ENCODE measurements around the gene BRWD1.
"Not testable (repeated sequence)": the region's sequence is repeated elsewhere in the genome, so short reads cannot be mapped to it uniquely, and the experiment has no call there.

BRWD1 gene

GRCh38 chr21:39282911-39283310 is 30.5 kb downstream of the BRWD1 start:
- no peak for DNase-seq (ENCODE audit: low read depth)

- no peak for DNase-seq (ENCODE audit: low read depth)
Observed at GRCh38 chr21:39281853-39282252, 31.6 kb downstream of the BRWD1 start.

GRCh38 chr21:39281207-39281606 is 32.2 kb downstream of the BRWD1 start:
- DNase-seq (ENCODE audit: low read depth), result no peak

- no peak for DNase-seq (ENCODE audit: low read depth)
Observed at GRCh38 chr21:39269620-39270019, 43.8 kb downstream of the BRWD1 start.

GRCh38 chr21:39265603-39266002 is 47.8 kb downstream of the BRWD1 start:
- DNase-seq (ENCODE audit: low read depth), result no peak

- DNase-seq (ENCODE audit: low read depth), result peak; percentile 42
Observed at GRCh38 chr21:39263372-39263771, 50.1 kb downstream of the BRWD1 start.

- DNase-seq (ENCODE audit: low read depth), result no peak
Observed at GRCh38 chr21:39258207-39258606, 55.2 kb downstream of the BRWD1 start.

- DNase-seq (ENCODE audit: low read depth), result peak; percentile 50
Observed at GRCh38 chr21:39251326-39251725, 62.1 kb downstream of the BRWD1 start.

GRCh38 chr21:39238275-39238674 is 75.2 kb downstream of the BRWD1 start:
- no peak for DNase-seq (ENCODE audit: low read depth)

GRCh38 chr21:39232861-39233291 is 80.6 kb downstream of the BRWD1 start:
- peak; percentile 29 for DNase-seq (ENCODE audit: low read depth)

GRCh38 chr21:39224930-39225329 is 88.5 kb downstream of the BRWD1 start:
- no peak for DNase-seq (ENCODE audit: low read depth)

- DNase-seq (ENCODE audit: low read depth), result no peak
Observed at GRCh38 chr21:39221997-39222486, 91.4 kb downstream of the BRWD1 start.

GRCh38 chr21:39221282-39221996 is 92.0 kb downstream of the BRWD1 start:
- DNase-seq (ENCODE audit: low read depth), result no peak

GRCh38 chr21:39220875-39221274 is 92.6 kb downstream of the BRWD1 start:
- not testable (repeated sequence) for DNase-seq (ENCODE audit: low read depth)

GRCh38 chr21:39220150-39220549 is 93.3 kb downstream of the BRWD1 start:
- DNase-seq (ENCODE audit: low read depth), result no peak

- no peak for DNase-seq (ENCODE audit: low read depth)
Observed at GRCh38 chr21:39218082-39218409, 95.4 kb downstream of the BRWD1 start.

- no peak for DNase-seq (ENCODE audit: low read depth)
Observed at GRCh38 chr21:39217356-39218081, 95.9 kb downstream of the BRWD1 start.

GRCh38 chr21:39216290-39216689 is 97.1 kb downstream of the BRWD1 start:
- no peak for DNase-seq (ENCODE audit: low read depth)

- no peak for DNase-seq (ENCODE audit: low read depth)
Observed at GRCh38 chr21:39215078-39215477, 98.4 kb downstream of the BRWD1 start.

GRCh38 chr21:39209334-39209688 is 104.1 kb downstream of the BRWD1 start:
- no peak for DNase-seq (ENCODE audit: low read depth)

- DNase-seq (ENCODE audit: low read depth), result no peak
Observed at GRCh38 chr21:39208624-39209333, 104.7 kb downstream of the BRWD1 start.

GRCh38 chr21:39204134-39204533 is 109.3 kb downstream of the BRWD1 start:
- no peak for DNase-seq (ENCODE audit: low read depth)

- DNase-seq (ENCODE audit: low read depth), result no peak
Observed at GRCh38 chr21:39198800-39199199, 114.6 kb downstream of the BRWD1 start.

Measured in fibroblast of gingiva (primary cell).